GM12892 (cell line): Measurements from ENCODE around the gene KRTAP5-5.

Source experiments
- POLR2A ChIP-seq: IDR thresholded peaks from 2 replicates; pipeline ENCODE4 v1.6.1; 2011; ENCODE audit warnings: low read depth, low read length, control low read depth
- POLR2AphosphoS5 ChIP-seq: IDR thresholded peaks from 2 replicates; pipeline ENCODE4 v1.6.1; 2011; ENCODE audit warnings: low read depth, low read length, control low read depth
- TAF1 ChIP-seq: IDR thresholded peaks from 2 replicates; pipeline ENCODE4 v1.6.1; 2011; ENCODE audit warnings: low read depth, mild to moderate bottlenecking, control low read depth, low read length, borderline replicate concordance

DNA sequence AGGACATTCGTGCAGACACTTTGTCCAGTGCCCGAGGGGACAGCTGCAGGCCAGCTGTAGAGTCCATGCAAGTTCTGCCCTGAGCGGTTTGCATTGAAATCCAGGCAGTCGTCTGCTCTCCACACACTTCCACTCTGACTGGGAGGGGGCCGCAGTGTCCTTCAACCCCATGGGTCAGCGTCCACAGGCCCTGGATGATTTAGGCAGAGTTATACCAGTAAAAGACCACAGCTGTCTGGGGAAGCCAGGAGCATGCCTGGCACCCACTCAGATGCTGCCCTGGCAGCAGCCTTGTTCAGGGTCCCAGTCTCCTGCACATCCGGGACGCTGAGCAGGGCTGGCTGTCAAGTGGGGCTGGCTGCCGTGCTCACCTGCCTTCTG is 26.5 kb downstream of the KRTAP5-5 start:
- TF ChIP-seq POLR2A (no peak), POLR2AphosphoS5 (no peak), TAF1 (no peak)
